Lung (tissue), 12 donors: ENCODE results near the gene ANKLE1. TPM values are rescaled to one million over a fixed set of nuclear protein-coding genes. Genes with fewer than 3 reads are reported as not detected.

Experiments
- ATAC-seq: fragments of 200-7000 bp; cut with Tn5 transposase; one replicate; pipeline ENCODE4 v1.9.1; 2020; ENCODE audit warnings: moderate number of reproducible peaks; ENCODE audit not compliant: insufficient read depth, low FRiP score
- DNase-seq, 3 donors: peaks; one replicate each; pipeline ENCODE4 v3.0.0-alpha.2; 2013 to 2017
- H3K27ac ChIP-seq, 2 donors: one replicate each; pipeline ENCODE4 v1.5.1; 2013; ENCODE audit warnings: mild to moderate bottlenecking in 2 of 2, moderate library complexity in 2 of 2, control low read depth in 1 of 2, inconsistent platforms in 1 of 2, low read depth in 1 of 2, low read length in 1 of 2
- H3K27me3 ChIP-seq, 3 donors: one replicate each; pipeline ENCODE4 v1.5.1; 2013; ENCODE audit warnings: low read length in 2 of 3; ENCODE audit not compliant: control insufficient read depth in 3 of 3, insufficient read depth in 3 of 3
- H3K36me3 ChIP-seq, 4 donors: one replicate each; pipeline ENCODE4 v1.5.1; 2013; ENCODE audit warnings: low read length in 4 of 4, mild to moderate bottlenecking in 1 of 4, moderate library complexity in 1 of 4; ENCODE audit not compliant: control insufficient read depth in 4 of 4, insufficient read depth in 4 of 4
- H3K4me1 ChIP-seq, 5 donors: one replicate each; pipeline ENCODE4 v1.5.1; 2013; ENCODE audit warnings: low read length in 5 of 5, mild to moderate bottlenecking in 2 of 5, moderate library complexity in 1 of 5; ENCODE audit not compliant: control insufficient read depth in 5 of 5, insufficient read depth in 5 of 5
- H3K4me3 ChIP-seq: one replicate; pipeline ENCODE4 v1.5.1; 2013; ENCODE audit warnings: mild to moderate bottlenecking, control low read depth, moderate library complexity
- H3K9ac ChIP-seq, 2 donors: one replicate each; pipeline ENCODE4 v1.5.1; 2013; ENCODE audit warnings: low read length in 2 of 2, control low read depth in 1 of 2; ENCODE audit not compliant: insufficient read depth in 1 of 2
- H3K9me3 ChIP-seq, 4 donors: one replicate each; pipeline ENCODE4 v1.5.1; 2013; ENCODE audit warnings: low read length in 3 of 4, mild to moderate bottlenecking in 1 of 4, moderate library complexity in 1 of 4; ENCODE audit not compliant: control insufficient read depth in 4 of 4, insufficient read depth in 3 of 4
- WGBS, 2 donors: extraction: QIAGEN DNeasy Blood & Tissue Kit; methylation state at CpG; one replicate each; pipeline ENCODE4 v1.1.7; 2013; 5-methylcytosine and 5-hydroxymethylcytosine counted together
- polyA plus RNA-seq, 2 donors: library from polyadenylated mRNA; stranded (reverse); fragments of 200-250 nt; gene quantifications; one replicate each; pipeline ENCODE4 v1.2.1, GENCODE V29; 2013
- total RNA-seq, 2 donors: library from RNA; depleted of rRNA in 1 of 2; stranded (reverse); fragments of >200 nt in 1 of 2; gene quantifications; one replicate each; pipeline ENCODE4 v1.2.1, GENCODE V29; 2014 to 2021
- TF ChIP-seq, protein P1 (sequence below): IDR thresholded peaks from 2 replicates; pipeline ENCODE4 v1.5.1; 2012; ENCODE audit warnings: mild to moderate bottlenecking; ENCODE audit errors: control extremely low read depth, extremely low read depth
- donor health status: control.
- donor health status: control.
- donor health status: Bipolar disorder and iron deficiency.
- donor health status: healthy.
- donor health status: DM: yes; HTN: yes; CAD: no.

Gene ANKLE1
- total and polyA plus RNA-seq, 4 donors: 0.43 to 1.6 (median 1.0) TPM

DNA sequence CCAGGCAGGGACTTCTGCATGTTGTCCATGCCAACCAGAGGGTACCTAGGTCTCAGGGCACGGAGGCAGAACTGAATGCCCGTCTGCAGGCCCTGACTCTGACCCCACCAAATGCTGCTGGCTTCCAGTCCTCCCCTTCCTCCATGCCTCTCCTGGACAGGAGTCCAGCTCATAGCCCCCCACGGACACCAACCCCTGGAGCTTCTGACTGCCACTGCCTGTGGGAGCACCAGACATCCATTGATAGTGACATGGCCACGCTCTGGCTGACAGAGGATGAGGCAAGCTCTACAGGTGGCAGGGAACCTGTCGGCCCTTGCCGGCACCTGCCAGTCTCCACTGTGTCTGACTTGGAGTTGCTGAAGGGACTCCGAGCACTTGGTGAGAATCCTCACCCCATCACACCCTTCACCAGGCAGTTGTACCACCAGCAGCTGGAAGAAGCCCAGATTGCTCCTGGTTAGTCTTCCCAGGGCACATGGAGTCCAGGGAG is 1.8 kb downstream of the ANKLE1 start:
- no peak for ATAC-seq
- H3K9ac ChIP-seq: no peak overlapping the region
- peaks cover 0 to 8% (median 0%) of the 10 kb centered on the region in 5 donors for H3K4me1 ChIP-seq
- H3K27me3 ChIP-seq: peaks cover 0 to 3% (median 0%) of the 10 kb centered on the region in 3 donors
- H3K27ac ChIP-seq: no peak overlapping the region
- H3K9me3 ChIP-seq: no peaks in the 10 kb centered on the region
- no peak for DNase-seq
- TF ChIP-seq, protein P1, sequence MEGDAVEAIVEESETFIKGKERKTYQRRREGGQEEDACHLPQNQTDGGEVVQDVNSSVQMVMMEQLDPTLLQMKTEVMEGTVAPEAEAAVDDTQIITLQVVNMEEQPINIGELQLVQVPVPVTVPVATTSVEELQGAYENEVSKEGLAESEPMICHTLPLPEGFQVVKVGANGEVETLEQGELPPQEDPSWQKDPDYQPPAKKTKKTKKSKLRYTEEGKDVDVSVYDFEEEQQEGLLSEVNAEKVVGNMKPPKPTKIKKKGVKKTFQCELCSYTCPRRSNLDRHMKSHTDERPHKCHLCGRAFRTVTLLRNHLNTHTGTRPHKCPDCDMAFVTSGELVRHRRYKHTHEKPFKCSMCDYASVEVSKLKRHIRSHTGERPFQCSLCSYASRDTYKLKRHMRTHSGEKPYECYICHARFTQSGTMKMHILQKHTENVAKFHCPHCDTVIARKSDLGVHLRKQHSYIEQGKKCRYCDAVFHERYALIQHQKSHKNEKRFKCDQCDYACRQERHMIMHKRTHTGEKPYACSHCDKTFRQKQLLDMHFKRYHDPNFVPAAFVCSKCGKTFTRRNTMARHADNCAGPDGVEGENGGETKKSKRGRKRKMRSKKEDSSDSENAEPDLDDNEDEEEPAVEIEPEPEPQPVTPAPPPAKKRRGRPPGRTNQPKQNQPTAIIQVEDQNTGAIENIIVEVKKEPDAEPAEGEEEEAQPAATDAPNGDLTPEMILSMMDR: no peak
- H3K36me3 ChIP-seq: peaks cover 0 to 4% (median 1%) of the 10 kb centered on the region in 4 donors
- no peak overlapping the region for H3K4me3 ChIP-seq
- WGBS, 2 donors: 91 to 92% methylated on average over 7 of the region's 7 CpGs

- ATAC-seq (no peak), DNase-seq (no peak)
- Histone ChIP-seq H3K36me3 (no peaks in the 10 kb centered on the region), H3K27ac (no peak overlapping the region), H3K4me3 (no peak overlapping the region), H3K9me3 (no peaks in the 10 kb centered on the region), H3K27me3 (peaks cover 0 to 3% (median 0%) of the 10 kb centered on the region in 3 donors), H3K4me1 (peaks cover 0 to 8% (median 0%) of the 10 kb centered on the region in 5 donors), H3K9ac (no peak overlapping the region)
- 91 to 92% methylated on average over 18 of the region's 18 CpGs for WGBS, 2 donors
- TF ChIP-seq, protein P1: no peak
Observed at GRCh38 chr19:17285415-17286135, 3.9 kb downstream of the ANKLE1 start.

DNA sequence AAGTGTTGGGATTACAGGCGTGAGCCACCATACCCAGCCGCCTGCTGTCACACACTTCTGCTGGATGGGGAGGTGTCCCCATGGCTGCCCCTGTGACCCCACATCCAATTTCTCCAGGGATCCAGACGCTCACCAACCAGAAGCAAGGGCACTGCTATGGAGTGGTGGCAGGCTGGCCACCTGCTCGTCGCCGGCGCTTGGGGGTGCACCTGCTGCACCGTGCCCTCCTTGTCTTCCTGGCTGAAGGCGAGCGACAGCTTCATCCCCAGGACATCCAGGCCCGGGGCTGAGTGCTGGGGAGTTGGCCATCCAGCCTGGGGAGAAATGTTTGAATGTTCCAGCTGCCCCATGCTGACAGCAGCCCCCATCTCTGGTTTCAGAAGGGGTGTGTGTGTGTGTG is 4.6 kb downstream of the ANKLE1 start:
- DNase-seq: no peak
- TF ChIP-seq, protein P1: no peak
- H3K9ac ChIP-seq: no peak overlapping the region
- WGBS, 2 donors: 94 to 97% methylated on average over 11 of the region's 11 CpGs
- no peaks in the 10 kb centered on the region for H3K36me3 ChIP-seq
- H3K4me1 ChIP-seq: peaks cover 0 to 8% (median 0%) of the 10 kb centered on the region in 5 donors
- H3K27ac ChIP-seq: no peak overlapping the region
- H3K4me3 ChIP-seq: no peak overlapping the region
- no peak for ATAC-seq
- peaks cover 0 to 3% (median 0%) of the 10 kb centered on the region in 3 donors for H3K27me3 ChIP-seq
- no peaks in the 10 kb centered on the region for H3K9me3 ChIP-seq
